NCI-H1694 (cell line): Measurements from ENCODE around the gene SMAP2.
"Not testable (repeated sequence)": the region's sequence is repeated elsewhere in the genome, so short reads cannot be mapped to it uniquely, and the experiment has no call there.

ENCODE experiments used
- DNase-seq: peaks from one replicate; lab custom pipeline; 2025; lab: John Stamatoyannopoulos, UW

SMAP2 gene

DNA sequence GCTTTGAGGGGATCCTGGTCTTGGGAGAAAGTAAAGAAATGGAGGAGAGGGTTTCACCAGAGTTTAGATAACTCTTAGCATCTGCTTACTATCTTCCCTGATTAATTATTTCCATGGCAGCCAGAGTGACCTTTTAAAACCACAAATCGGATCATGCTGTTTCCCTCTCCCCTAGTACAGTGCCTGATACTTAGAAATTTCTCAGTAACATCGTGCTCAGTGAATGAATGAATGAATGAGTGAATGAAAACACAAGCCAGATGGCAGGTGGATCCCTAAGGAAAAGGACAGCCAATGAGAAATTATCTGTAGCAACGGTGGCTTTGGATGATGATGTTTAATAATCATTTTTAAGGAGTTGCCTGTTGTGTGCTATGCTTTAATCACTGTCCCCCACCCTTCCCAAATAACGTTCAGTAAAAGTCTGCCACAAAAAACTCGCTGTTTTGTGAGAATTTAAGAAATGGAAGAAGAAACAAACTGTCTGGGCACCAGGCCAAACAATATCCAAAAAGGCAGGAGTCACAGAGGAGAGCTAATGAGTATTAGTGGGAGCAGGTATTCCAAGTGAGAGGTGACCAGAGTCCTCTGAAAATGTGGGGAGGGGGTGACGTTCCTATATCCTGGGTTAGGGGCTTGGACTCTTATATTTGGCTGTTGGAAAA is 737 bp upstream of the SMAP2 start:
- no peak for DNase-seq

DNA sequence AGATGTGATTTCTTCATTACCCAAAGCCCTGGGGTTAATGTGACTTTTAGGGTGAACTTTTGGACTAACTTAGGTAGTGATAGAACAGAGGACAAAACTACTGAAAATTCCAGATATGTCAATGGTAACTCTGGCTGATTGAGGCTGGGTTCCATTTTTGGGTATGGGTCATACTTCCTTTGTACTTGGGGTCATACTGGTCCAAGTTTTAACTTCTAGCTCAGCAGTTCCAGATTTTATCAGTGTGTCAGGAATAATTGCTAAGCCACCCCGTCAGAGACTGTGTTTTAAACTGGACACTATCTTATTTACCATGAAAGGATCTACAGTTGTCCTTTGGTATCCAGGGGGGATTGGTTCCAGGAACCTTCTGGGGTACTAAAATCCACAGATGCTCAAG is 4.0 kb downstream of the SMAP2 start:
- no peak for DNase-seq

GRCh38 chr1:40379785-40380452 is 6.4 kb downstream of the SMAP2 start:
- no peak for DNase-seq

DNA sequence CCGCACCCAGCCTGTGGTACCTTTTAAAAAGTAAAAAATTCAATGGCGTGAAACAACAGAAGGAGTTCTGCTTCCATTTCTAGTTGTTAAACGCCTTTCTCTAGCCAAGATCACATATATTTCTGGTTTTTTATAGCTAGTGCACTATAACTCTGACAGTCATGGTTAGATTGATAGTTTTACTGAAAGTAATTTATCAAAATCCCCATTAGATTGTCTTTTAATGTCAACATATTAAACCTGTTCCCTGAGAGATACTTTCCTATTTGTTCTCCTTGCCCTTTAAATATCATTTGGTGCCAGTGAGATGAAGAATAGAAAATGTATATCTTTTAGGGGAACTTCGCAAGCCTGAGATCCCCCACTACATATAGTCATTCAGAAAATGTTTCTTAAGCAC is 7.3 kb downstream of the SMAP2 start:
- no peak for DNase-seq

- DNase-seq: no peak
Measured at GRCh38 chr1:40381268-40382107, 8.0 kb downstream of the SMAP2 start.

DNA sequence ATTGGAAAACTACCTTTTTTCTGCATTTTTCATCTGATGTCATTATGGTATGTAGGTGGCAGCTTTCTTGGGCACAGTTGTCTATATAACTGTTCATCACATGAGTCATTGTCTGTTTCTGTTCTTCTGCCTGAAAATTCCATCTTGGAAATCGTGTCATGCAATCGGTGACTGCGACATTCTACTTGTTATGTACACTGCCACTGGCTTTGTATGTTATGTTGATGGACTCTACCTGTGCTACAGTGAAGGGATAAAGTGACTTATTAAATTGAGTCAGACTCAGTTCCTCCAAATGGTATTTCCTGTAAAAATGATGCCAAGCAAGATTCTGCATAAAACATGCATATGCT is 8.6 kb downstream of the SMAP2 start:
- DNase-seq: no peak

- no peak for DNase-seq
Measured at GRCh38 chr1:40382601-40383000, 9.1 kb downstream of the SMAP2 start.

DNA sequence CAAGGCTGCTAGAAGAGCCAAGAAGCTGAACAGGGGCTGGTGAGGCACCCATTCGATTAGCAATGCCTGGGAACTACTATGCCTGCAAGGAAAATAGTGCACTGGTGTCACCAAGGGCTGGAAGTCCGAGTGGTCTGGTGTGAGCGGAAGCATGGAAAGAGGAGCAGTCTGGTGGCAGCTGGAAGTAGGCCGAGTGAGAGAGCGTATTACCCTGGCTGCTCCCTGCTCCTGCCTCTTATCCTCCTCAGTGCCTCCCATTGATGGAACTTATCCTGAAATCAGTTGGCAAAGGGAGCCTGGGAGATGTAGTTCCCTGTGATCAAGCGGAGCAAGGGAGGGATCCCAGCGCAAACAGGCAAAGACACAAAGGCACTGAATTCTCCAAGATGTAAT is 9.6 kb downstream of the SMAP2 start:
- DNase-seq: no peak

- no peak for DNase-seq
Measured at GRCh38 chr1:40383488-40384412, 10.2 kb downstream of the SMAP2 start.

DNA sequence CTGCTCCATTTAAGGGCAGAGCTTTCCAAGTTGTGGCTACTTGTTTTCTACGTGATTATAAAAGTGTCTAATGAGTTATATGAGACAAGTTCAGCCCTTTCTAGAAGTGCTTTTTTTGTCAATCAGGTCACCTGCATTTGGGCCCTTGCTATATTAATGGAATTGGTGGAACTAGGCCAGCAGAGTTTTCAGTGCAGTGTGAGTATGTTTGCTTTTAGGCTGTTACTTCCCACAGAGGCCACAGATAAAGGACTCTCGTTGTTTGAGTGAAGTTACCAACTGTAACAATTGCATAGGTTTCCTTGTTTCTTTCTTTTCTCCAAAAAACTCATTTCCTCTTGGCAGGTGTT is 10.9 kb downstream of the SMAP2 start:
- DNase-seq: no peak

- no peak for DNase-seq
Measured at GRCh38 chr1:40384887-40385286, 11.4 kb downstream of the SMAP2 start.

- no peak for DNase-seq
Measured at GRCh38 chr1:40385437-40386358, 12.2 kb downstream of the SMAP2 start.

DNA sequence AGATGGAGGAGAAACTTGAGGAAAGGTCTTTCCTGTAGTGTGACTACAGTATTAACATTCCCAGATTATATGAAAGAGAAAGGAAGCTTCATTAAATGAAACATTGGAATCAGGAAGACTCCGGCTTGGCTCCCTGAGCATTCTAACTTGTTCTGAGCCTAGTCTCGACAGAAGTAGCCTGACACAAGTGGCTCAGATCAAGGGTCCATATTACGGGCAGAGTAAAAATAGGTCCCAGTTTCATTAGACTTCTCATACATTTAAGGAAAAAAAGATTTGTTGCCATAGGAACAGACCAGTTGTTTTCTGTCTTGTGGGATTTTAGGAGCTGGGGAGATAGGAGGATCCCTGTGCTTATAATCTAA is 12.8 kb downstream of the SMAP2 start:
- no peak for DNase-seq

DNA sequence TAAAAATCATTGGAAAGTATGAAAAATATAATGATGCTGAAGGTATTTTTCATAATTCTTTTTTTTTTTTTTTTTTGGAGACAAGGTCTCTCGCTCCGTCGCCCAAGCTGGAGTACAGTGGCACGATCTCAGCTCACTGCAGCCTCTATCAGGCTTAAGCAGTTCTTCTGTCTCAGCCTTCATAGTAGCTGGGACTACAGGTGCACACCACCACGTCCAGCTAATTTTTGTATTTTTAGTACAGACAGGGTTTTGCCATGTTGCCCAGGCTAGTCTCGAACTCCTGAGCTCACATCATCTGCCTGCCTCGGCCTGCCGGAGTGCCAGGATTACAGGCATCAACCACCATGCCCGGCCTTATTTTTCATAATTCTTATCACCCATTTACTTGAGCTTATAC is 13.3 kb downstream of the SMAP2 start:
- no peak for DNase-seq

DNA sequence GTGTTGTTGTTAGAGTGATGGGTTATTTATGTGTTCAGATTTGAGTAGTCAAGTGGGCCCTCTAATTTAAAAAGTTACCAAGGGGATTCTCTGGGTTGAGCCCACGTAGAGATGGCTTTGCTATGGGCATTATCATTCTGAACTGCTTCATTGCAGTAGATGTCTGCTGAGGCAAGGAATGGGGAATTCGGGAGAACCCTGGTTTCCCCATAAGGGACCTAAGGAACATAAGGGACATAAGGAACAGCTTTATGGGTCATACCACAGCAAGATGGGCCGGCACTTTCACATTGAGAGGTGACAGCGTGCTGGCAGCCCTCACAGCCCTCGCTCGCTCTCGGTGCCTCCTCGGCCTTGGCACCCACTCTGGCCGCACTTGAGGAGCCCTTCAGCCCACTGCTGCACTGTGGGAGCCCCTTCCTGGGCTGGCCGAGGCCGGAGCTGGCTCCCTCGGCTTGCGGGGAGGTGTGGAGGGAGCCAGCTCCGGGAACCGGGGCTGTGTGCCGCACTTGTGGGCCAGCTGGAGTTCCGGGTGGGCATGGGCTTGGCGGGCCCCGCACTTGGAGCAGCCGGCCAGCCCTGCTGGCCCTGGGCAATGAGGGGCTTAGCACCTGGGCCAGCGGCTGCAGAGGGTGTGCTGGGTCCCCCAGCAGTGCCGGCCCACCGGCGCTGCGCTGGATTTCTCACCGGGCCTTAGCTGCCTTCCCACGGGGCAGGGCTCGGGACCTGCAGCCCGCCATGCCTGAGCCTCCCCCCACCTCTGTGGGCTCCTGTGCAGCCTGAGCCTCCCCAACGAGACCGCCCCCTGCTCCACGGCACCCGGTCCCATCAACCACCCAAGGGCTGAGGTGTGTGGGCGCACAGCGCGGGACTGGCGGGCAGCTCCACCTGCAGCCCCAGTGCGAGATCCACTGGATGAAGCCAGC is 14.1 kb downstream of the SMAP2 start:
- not testable (repeated sequence) for DNase-seq

- DNase-seq: not testable (repeated sequence)
Measured at GRCh38 chr1:40388456-40389321, 15.2 kb downstream of the SMAP2 start.

DNA sequence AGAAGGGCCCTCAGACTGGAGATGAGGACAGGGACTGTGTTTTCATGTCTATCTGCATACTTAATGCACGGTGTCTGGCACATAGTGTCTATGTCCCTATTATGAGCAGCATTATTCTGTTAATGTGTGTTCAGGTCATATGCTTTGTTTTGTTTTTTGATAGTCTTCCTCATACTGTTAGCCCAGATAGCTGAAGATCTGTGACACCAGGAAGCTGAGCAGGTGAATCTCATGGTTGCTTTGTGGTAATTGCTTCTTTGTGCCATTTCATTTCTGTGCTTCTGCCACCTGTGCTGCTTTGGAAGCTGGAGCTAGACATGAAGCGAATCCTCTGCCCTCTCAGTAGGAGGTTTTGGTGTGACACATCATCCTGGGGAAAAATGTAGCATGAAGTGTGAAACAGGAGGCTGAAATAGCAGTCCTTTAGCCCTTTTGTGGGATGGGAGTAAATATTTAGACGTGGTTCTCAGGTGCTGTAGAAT is 15.8 kb downstream of the SMAP2 start:
- no peak for DNase-seq

DNA sequence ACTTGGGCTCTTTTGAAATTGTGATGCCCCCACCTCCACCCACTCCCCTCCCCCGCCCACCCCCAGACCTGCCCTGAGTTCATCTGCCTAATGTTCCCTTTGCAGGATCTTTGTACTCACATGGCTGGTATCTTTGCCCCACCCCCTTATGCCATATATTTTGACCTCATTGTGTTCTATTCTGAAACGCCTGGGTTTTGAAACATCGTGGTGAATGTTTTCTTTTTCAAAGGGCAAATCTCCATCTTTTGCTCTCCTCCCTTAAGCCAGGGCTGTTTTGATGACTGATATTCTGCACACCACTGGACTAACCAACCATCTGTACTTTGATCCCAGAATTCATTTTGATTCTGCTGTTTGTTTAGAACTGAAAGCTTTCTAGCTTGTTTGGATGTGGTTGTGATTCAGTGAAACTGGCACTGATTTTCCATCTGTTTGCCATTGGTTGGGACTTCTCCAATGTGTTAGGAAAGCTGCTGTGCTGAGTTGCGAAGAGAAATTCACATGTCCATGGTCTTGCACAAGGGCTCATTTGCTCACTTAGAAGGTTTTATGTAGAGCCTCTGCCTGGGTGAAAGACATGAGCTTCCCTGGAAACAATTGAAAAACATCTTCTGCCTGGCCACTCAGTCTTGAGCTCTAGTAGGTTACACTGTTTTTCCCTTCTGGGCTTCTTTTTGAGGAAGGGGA is 16.5 kb downstream of the SMAP2 start:
- no peak for DNase-seq
